CD14-positive monocyte (primary cell): ENCODE data around the gene SYNE2. TPM values are rescaled to one million over a fixed set of nuclear protein-coding genes. Genes with fewer than 3 reads are reported as not detected.

ENCODE experiments used
- DNase-seq, 3 donors: peaks; one replicate each; pipeline ENCODE4 v3.0.0-alpha.2; 2011 to 2022
- H2AFZ ChIP-seq: 2 replicates; pipeline ENCODE4 v1.6.0; 2012; ENCODE audit warnings: mild to moderate bottlenecking, low read depth, low read length, inconsistent platforms; ENCODE audit not compliant: insufficient read depth, poor library complexity, severe bottlenecking
- H3K27ac ChIP-seq, 2 donors: 1 replicate in 1 of 2; 2 replicates in 1 of 2; pipeline ENCODE4 v1.5.1; 2012 to 2013; ENCODE audit warnings: low read length in 2 of 2, control low read depth in 1 of 2, inconsistent platforms in 1 of 2, low read depth in 1 of 2, mild to moderate bottlenecking in 1 of 2
- H3K27me3 ChIP-seq, 2 donors: one replicate each; pipeline versions ENCODE4 v1.6.0 to v1.6.1; 2011 to 2013; ENCODE audit warnings: low read length in 2 of 2; ENCODE audit not compliant: control insufficient read depth in 2 of 2, insufficient read depth in 2 of 2
- H3K36me3 ChIP-seq, 2 donors: replicated peaks in 1 of 2; 1 replicate in 1 of 2; 2 replicates in 1 of 2; pipeline versions ENCODE4 v1.5.1 to v1.6.1; 2012 to 2013; ENCODE audit warnings: low read length in 2 of 2, control low read depth in 1 of 2, inconsistent platforms in 1 of 2, mild to moderate bottlenecking in 1 of 2; ENCODE audit not compliant: insufficient read depth in 2 of 2, control insufficient read depth in 1 of 2
- H3K4me1 ChIP-seq, 2 donors: 1 replicate in 1 of 2; 2 replicates in 1 of 2; pipeline versions ENCODE4 v1.5.1 to v1.6.1; 2012 to 2013; ENCODE audit warnings: low read length in 2 of 2, control low read depth in 1 of 2, inconsistent platforms in 1 of 2, mild to moderate bottlenecking in 1 of 2, moderate library complexity in 1 of 2; ENCODE audit not compliant: insufficient read depth in 2 of 2, control insufficient read depth in 1 of 2
- H3K4me2 ChIP-seq: replicated peaks from 2 replicates; pipeline ENCODE3; 2012; ENCODE audit warnings: low read length, moderate library complexity, mild to moderate bottlenecking; ENCODE audit not compliant: poor library complexity, severe bottlenecking; ENCODE audit errors: extremely low read depth
- H3K4me3 ChIP-seq, 3 experiments: fragments of 200-600 bp in 1 of 3; sonication (generic) in 1 of 3; replicated peaks in 1 of 3; 1 replicate in 2 of 3; 2 replicates in 1 of 3; pipeline ENCODE4 v1.5.1; 2011 to 2013; ENCODE audit warnings: low read length in 3 of 3, mild to moderate bottlenecking in 3 of 3, control low read depth in 2 of 3, low read depth in 2 of 3, inconsistent platforms in 1 of 3, moderate library complexity in 1 of 3
- H3K79me2 ChIP-seq: 2 replicates; pipeline ENCODE4 v1.6.0; 2012; ENCODE audit warnings: mild to moderate bottlenecking, control low read depth, inconsistent platforms, low read length, moderate library complexity; ENCODE audit not compliant: insufficient read depth
- H3K9ac ChIP-seq: 2 replicates; pipeline ENCODE4 v1.6.0; 2017; ENCODE audit warnings: low read length, mild to moderate bottlenecking; ENCODE audit not compliant: insufficient read depth, poor library complexity, severe bottlenecking
- H3K9me3 ChIP-seq, 2 donors: replicated peaks in 1 of 2; 1 replicate in 1 of 2; 2 replicates in 1 of 2; pipeline versions ENCODE4 v1.5.1 to v1.6.1; 2012 to 2013; ENCODE audit warnings: low read length in 2 of 2, control low read depth in 1 of 2; ENCODE audit not compliant: control insufficient read depth in 1 of 2, insufficient read depth in 1 of 2
- H4K20me1 ChIP-seq: 2 replicates; pipeline ENCODE4 v1.6.0; 2012; ENCODE audit warnings: mild to moderate bottlenecking, low read length, control low read depth, moderate library complexity; ENCODE audit not compliant: insufficient read depth
- H3K27ac Mint-ChIP-seq, 7 donors: one replicate each; pipeline ENCODE4 v1.8.0; 2020; ENCODE audit warnings: mild to moderate bottlenecking in 7 of 7, mixed read lengths in 7 of 7, moderate library complexity in 6 of 7, inconsistent platforms in 2 of 7
- H3K27me3 Mint-ChIP-seq, 3 donors: one replicate each; pipeline ENCODE4 v1.8.0; 2021 to 2022; ENCODE audit warnings: low read depth in 3 of 3, mild to moderate bottlenecking in 3 of 3, mixed read lengths in 3 of 3, moderate library complexity in 3 of 3, inconsistent platforms in 1 of 3
- H3K36me3 Mint-ChIP-seq, 2 donors: one replicate each; pipeline ENCODE4 v1.8.0; 2020; ENCODE audit warnings: mixed read lengths in 2 of 2, inconsistent platforms in 1 of 2, mild to moderate bottlenecking in 1 of 2
- H3K4me1 Mint-ChIP-seq: one replicate; pipeline ENCODE4 v1.8.0; 2020; ENCODE audit warnings: mild to moderate bottlenecking, mixed read lengths
- H3K4me3 Mint-ChIP-seq, 2 donors: one replicate each; pipeline ENCODE4 v1.8.0; 2020; ENCODE audit warnings: mild to moderate bottlenecking in 2 of 2, mixed read lengths in 2 of 2, moderate library complexity in 1 of 2
- H3K9me3 Mint-ChIP-seq, 7 donors: one replicate each; pipeline ENCODE4 v1.8.0; 2020 to 2022; ENCODE audit warnings: mixed read lengths in 7 of 7, mild to moderate bottlenecking in 6 of 7, moderate library complexity in 6 of 7, inconsistent platforms in 2 of 7
- WGBS: methylation state at CpG from one replicate; pipeline ENCODE4 v1.1.5; 2013; ENCODE audit warnings: missing lambda C conversion rate; ENCODE audit not compliant: insufficient coverage; 5-methylcytosine and 5-hydroxymethylcytosine counted together
- intact Hi-C, 2 donors: fragments of 100-400 bp; cut with micrococcal nuclease; formaldehyde crosslinking; loops; one replicate each; pipeline versions ENCODE4 v1.15.0 to v1.15.1; 2023
- polyA plus RNA-seq, 3 donors: library from polyadenylated mRNA; depleted of rRNA in 1 of 3; unstranded in 2 of 3; stranded (reverse) in 1 of 3; fragments of 300-500 nt in 2 of 3; fragments of >200 nt in 1 of 3; fragmentation: Illumina TruSeq in 2 of 3; gene quantifications; 1 replicate in 2 of 3; 2 replicates in 1 of 3; pipeline ENCODE4 v1.2.3, GENCODE V29; 2012 to 2021
- TF ChIP-seq, protein P1 (sequence below): fragments of 200-600 bp; IDR thresholded peaks from one replicate; pipeline ENCODE4 v1.8.0; 2022; ENCODE audit warnings: antibody characterized with exemption, mild to moderate bottlenecking

SYNE2 gene
- polyA plus RNA-seq, 3 donors = 0.06 to 0.46 (median 0.44) TPM

DNA sequence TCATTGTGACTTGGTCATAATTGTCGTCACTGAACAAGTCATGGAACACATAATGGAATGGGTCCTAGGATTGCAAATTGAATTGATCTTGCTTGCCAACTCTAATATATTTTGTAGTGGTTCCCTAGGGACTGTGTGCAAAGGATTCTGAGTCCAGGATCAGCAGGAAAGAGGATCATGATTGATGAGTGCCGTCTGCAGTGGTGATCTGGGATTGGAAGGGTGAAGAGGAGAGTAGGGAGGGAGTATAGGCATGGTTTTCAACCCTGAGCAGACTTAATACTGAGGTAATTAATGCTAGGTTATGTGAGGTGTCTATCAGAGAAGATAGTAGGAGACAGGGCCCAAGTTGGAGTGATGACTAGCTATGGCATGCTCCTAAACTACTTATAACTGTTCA, 272.5 kb downstream of the SYNE2 start:
- no peak overlapping the region for H3K4me3 ChIP-seq
- no peaks in the 10 kb centered on the region for H4K20me1 ChIP-seq
- TF ChIP-seq, protein P1, sequence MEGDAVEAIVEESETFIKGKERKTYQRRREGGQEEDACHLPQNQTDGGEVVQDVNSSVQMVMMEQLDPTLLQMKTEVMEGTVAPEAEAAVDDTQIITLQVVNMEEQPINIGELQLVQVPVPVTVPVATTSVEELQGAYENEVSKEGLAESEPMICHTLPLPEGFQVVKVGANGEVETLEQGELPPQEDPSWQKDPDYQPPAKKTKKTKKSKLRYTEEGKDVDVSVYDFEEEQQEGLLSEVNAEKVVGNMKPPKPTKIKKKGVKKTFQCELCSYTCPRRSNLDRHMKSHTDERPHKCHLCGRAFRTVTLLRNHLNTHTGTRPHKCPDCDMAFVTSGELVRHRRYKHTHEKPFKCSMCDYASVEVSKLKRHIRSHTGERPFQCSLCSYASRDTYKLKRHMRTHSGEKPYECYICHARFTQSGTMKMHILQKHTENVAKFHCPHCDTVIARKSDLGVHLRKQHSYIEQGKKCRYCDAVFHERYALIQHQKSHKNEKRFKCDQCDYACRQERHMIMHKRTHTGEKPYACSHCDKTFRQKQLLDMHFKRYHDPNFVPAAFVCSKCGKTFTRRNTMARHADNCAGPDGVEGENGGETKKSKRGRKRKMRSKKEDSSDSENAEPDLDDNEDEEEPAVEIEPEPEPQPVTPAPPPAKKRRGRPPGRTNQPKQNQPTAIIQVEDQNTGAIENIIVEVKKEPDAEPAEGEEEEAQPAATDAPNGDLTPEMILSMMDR = no peak
- Mint-ChIP-seq H3K4me3 (no peak overlapping the region), H3K27me3 (peaks cover 2 to 4% (median 2%) of the 10 kb centered on the region in 3 donors), H3K9me3 (no peaks in the 10 kb centered on the region), H3K36me3 (no peaks in the 10 kb centered on the region), H3K27ac (no peak overlapping the region), H3K4me1 (no peaks in the 10 kb centered on the region)
- H3K36me3 ChIP-seq = no peaks in the 10 kb centered on the region
- H3K9me3 ChIP-seq = no peaks in the 10 kb centered on the region
- H3K27ac ChIP-seq = no peak overlapping the region
- no peak overlapping the region for H3K9ac ChIP-seq
- H3K79me2 ChIP-seq = no peaks in the 10 kb centered on the region
- no peak overlapping the region for H3K4me2 ChIP-seq
- no peaks in the 10 kb centered on the region for H3K4me1 ChIP-seq
- H3K27me3 ChIP-seq = no peaks in the 10 kb centered on the region
- intact Hi-C loops = no loop called here
- H2AFZ ChIP-seq = no peak overlapping the region
- no peak for DNase-seq
- 75% methylated on average over 1 of the region's 2 CpGs for WGBS

DNA sequence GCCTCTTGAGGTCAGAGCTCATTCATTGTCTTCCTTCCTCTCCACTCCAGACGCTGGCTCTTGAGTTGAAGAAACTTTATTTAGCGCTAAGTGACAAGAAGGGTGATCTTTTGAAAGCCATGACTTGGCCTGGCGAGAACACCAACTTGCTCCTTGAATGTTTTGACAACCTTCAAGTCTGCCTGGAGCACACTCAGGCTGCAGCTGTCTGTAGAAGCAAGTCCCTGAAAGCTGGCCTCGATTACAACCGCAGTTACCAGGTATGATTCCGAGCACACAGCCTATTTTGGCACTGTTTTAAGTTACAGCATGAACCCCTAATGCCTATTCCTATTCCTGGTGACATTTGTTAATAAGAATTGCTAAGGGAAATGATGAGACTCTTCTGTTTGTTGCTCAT, 273.7 kb downstream of the SYNE2 start:
- Histone ChIP-seq H3K27ac (no peak overlapping the region), H2AFZ (no peak overlapping the region), H3K79me2 (no peaks in the 10 kb centered on the region), H3K9ac (no peak overlapping the region), H3K4me2 (no peak overlapping the region), H4K20me1 (no peaks in the 10 kb centered on the region), H3K27me3 (no peaks in the 10 kb centered on the region), H3K4me1 (no peaks in the 10 kb centered on the region), H3K9me3 (no peaks in the 10 kb centered on the region), H3K36me3 (no peaks in the 10 kb centered on the region), H3K4me3 (no peak overlapping the region)
- TF ChIP-seq, protein P1 = no peak
- 97% methylated on average over 2 of the region's 6 CpGs for WGBS
- no peak overlapping the region for H3K27ac Mint-ChIP-seq
- no peak for DNase-seq
- H3K36me3 Mint-ChIP-seq = no peaks in the 10 kb centered on the region
- no peaks in the 10 kb centered on the region for H3K4me1 Mint-ChIP-seq
- intact Hi-C loops = no loop called here
- H3K9me3 Mint-ChIP-seq = peaks cover 0 to 2% (median 0%) of the 10 kb centered on the region in 7 donors
- H3K27me3 Mint-ChIP-seq = peaks cover 2 to 8% (median 2%) of the 10 kb centered on the region in 3 donors
- no peak overlapping the region for H3K4me3 Mint-ChIP-seq
